ENCODE data around the gene PPP1R1A.

The PPP1R1A gene

GRCh38 chr12:54560374-54560858, 28.0 kb downstream of the PPP1R1A start:
- no peak for TF ChIP-seq CTCF (IDR thresholded peaks at IDR 0.05)

DNA sequence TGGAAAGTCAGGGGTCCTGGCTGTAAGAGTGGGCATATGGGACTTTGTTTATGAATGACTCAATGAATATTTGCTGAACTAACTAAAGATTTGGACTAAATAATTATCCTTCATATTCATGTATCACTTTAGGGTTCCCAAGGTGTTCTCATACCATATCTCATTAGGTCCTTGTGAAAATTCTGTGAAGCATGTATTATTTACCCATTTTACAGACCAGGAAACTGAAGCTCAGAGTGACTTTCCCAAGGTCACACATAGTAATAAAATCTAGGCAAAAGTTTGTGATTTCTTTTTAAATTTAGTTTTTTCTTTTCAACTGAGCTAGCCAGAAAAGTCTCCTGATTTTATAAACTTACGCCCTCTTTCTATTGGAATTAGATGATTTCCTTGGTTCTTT, 29.7 kb downstream of the PPP1R1A start:
- no peak for TF ChIP-seq CTCF (IDR thresholded peaks at IDR 0.05)

DNA sequence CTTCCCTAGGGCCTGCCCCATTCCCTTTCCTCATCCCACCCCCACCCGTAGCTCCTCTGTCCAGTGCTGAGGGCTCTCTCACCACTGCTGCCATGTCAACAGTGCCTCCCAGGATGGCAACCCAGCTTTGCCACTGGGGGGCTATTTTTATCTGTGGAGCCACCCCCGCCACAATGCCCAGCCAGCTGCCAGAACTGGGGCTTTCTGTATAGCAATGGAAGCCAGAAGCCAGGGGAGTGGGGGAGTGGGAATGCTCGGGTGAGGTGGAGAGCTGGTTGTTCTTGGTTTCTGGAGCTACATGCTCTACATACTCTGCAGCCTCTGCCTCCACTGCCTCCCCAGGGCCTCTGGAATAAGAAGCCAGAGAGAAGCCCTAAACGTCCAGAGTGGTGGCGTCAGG, 30.1 kb downstream of the PPP1R1A start:
- no peak for TF ChIP-seq CTCF (IDR thresholded peaks at IDR 0.05)

GRCh38 chr12:54555670-54556257, 32.7 kb downstream of the PPP1R1A start:
- no peak for TF ChIP-seq CTCF (IDR thresholded peaks at IDR 0.05)

GRCh38 chr12:54549774-54550451, 38.5 kb downstream of the PPP1R1A start:
- no peak for TF ChIP-seq CTCF (IDR thresholded peaks at IDR 0.05)

DNA sequence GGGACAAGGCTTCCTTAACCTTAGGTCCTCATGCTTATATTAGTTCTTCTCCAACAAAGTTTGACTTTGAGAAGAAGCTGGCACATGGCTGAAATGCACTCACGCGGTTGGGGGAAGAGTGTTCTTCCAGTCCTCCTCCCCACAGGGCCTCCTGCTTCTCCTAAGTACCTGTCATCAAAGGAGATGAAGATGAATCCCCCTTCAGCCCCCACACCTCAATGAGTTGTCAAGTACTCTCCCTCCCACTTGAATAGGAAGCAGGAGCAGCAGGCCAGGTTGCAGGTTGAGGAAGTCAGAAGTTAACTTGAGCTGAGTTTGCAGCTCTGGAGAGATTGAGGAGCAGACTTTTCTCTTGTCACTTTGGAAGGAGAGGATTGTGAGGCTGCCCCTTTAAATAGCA, 41.9 kb downstream of the PPP1R1A start:
- no peak for TF ChIP-seq CTCF (IDR thresholded peaks at IDR 0.05)

- TF ChIP-seq CTCF (IDR thresholded peaks at IDR 0.05) = no peak
These were observed 43.7 kb downstream of the PPP1R1A start for GRCh38 chr12:54544743-54545142.

All from LNCAP (cell line).